ENCODE measurements around the gene PRDM15. TPM values are rescaled to one million over a fixed set of nuclear protein-coding genes. Genes with fewer than 3 reads are reported as not detected.

Gene PRDM15
- total RNA-seq, 1 experiment from 2014 or later = 9.9 TPM

DNA sequence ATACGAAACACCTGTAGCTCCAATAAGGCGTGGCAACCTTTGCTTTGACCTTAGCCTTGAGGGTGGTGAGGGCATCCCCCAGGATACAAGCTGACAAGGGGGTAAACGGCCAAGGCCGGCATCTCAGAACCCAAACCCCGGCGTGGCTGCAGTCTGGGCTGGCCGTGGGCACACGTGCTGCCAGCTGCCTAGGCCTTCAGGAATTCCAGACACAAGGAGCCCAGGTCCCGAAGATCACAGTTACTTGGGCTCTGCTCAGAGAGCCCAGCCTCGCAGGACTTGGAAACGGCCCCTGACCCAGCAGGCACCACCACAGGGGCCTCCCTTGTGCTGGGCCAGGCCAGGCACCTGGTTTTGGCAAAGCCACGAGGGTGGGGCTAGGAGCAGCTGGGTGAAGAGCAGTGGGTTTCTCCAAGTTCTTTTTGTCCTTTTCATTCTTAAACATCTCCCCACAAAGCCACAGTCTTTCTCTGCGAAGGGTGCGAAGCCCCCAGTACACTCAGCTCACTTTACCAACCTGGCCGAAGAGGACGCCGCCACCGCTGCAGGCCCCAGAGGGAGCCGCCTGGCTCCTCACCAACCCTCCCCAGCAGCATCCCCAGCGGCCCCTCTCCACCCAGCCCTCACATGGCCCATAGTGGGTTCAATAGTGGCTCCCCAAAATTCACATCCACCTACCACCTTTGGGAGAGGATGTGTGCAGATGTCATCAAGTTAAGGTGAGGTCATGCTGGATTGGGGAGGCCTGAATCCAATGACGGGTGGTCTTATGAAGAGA lies 26.8 kb downstream of the PRDM15 start:
- Histone ChIP-seq H3K23me2 (ENCODE audit: insufficient read length, low read depth, low read length, poor library complexity, severe bottlenecking) (no peaks in the 10 kb centered on the region), H2BK15ac (ENCODE audit: low read depth, low read length) (no peak overlapping the region), H3K18ac (ENCODE audit: insufficient read length, low read depth, low read length) (no peak overlapping the region), H2AFZ (ENCODE audit: low read length) (no peak overlapping the region), H3K9me3 (ENCODE audit: control insufficient read depth, low read depth, low read length) (no peaks in the 10 kb centered on the region), H3K56ac (ENCODE audit: insufficient read length, low read depth, low read length) (no peak overlapping the region), H3K4ac (ENCODE audit: low read depth, low read length) (no peak overlapping the region), H2AK5ac (ENCODE audit: insufficient read length, low read length) (no peak overlapping the region), H4K91ac (ENCODE audit: insufficient read length, low read depth, low read length) (no peak overlapping the region), H3K4me2 (ENCODE audit: insufficient read depth, insufficient read length, low read length) (no peak overlapping the region), H3K23ac (ENCODE audit: insufficient read length, low read depth, low read length) (no peak overlapping the region), H4K20me1 (ENCODE audit: control insufficient read depth, insufficient read depth, insufficient read length) (no peaks in the 10 kb centered on the region), H3K14ac (ENCODE audit: insufficient read depth, low read length) (no peak overlapping the region), H3K4me1 (ENCODE audit: insufficient read depth, low read length) (no peaks in the 10 kb centered on the region), H3K27me3 (ENCODE audit: insufficient read depth, low read length) (no peaks in the 10 kb centered on the region), H4K5ac (ENCODE audit: insufficient read length, low read depth, low read length) (no peak overlapping the region), H2BK5ac (ENCODE audit: insufficient read length, low read length) (no peak overlapping the region), H3K79me2 (ENCODE audit: insufficient read depth, low read length) (no peaks in the 10 kb centered on the region), H2BK20ac (ENCODE audit: low read depth, low read length, poor library complexity, severe bottlenecking) (no peak overlapping the region), H4K8ac (replicated peaks; ENCODE audit: insufficient read length, low read depth, low read length) (no peak overlapping the region), H3T11ph (ENCODE audit: low read length) (no peak overlapping the region), H2BK120ac (ENCODE audit: low read depth, low read length, poor library complexity, severe bottlenecking) (no peak overlapping the region), H3K9ac (ENCODE audit: extremely low read depth, insufficient read length, low read length) (no peak overlapping the region), H3K27ac (ENCODE audit: insufficient read length, low read depth, low read length) (no peak overlapping the region), H2BK12ac (ENCODE audit: insufficient read length, low read depth, low read length) (no peak overlapping the region), H3K79me1 (ENCODE audit: insufficient read depth, low read depth, low read length, poor library complexity, severe bottlenecking) (no peaks in the 10 kb centered on the region)
- DNase-seq = no peak
- H3K9me3 Mint-ChIP-seq = no peaks in the 10 kb centered on the region
- no CpG with 5 or more reads among the region's 21 CpGs for WGBS (ENCODE audit: extremely low coverage, insufficient read length, low lambda C conversion rate)
- H3K4me1 Mint-ChIP-seq = 0 out of 4 replicates have a peak, but pooled peaks cover 0 to 4% of the 10 kb centered on the region in 2 experiments
- peaks cover 10 to 29% (median 26%) of the 10 kb centered on the region in 3 experiments for H3K36me3 Mint-ChIP-seq (ENCODE audit: insufficient read depth in 1 of 3, low read depth in 3 of 3)
- TF ChIP-seq, protein P1, sequence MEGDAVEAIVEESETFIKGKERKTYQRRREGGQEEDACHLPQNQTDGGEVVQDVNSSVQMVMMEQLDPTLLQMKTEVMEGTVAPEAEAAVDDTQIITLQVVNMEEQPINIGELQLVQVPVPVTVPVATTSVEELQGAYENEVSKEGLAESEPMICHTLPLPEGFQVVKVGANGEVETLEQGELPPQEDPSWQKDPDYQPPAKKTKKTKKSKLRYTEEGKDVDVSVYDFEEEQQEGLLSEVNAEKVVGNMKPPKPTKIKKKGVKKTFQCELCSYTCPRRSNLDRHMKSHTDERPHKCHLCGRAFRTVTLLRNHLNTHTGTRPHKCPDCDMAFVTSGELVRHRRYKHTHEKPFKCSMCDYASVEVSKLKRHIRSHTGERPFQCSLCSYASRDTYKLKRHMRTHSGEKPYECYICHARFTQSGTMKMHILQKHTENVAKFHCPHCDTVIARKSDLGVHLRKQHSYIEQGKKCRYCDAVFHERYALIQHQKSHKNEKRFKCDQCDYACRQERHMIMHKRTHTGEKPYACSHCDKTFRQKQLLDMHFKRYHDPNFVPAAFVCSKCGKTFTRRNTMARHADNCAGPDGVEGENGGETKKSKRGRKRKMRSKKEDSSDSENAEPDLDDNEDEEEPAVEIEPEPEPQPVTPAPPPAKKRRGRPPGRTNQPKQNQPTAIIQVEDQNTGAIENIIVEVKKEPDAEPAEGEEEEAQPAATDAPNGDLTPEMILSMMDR (conservative IDR thresholded peaks at IDR 0.05) = no peak
- H3K27ac Mint-ChIP-seq = no peak overlapping the region
- no peak overlapping the region for H3K4me3 Mint-ChIP-seq
- H3K27me3 Mint-ChIP-seq (ENCODE audit: low read depth) = no peaks in the 10 kb centered on the region

Data from H9 (cell line).